GM18907 (cell line): ENCODE results near the gene ESYT1.

Experiments
- ATAC-seq: cut with Tn5 transposase; IDR thresholded peaks from one replicate; pipeline ENCODE4 v1.9.1; 2021; ENCODE audit warnings: mild to moderate bottlenecking, moderate library complexity; ENCODE audit not compliant: unreplicated experiment

Gene ESYT1

GRCh38 chr12:56127888-56128669, at the start of gene ESYT1:
Gene ESYT1, plus strand, starts transcription at chr12:56128267. Its CDS starts 53 bp downstream, at chr12:56128320.
- peak; percentile 88 for ATAC-seq

DNA sequence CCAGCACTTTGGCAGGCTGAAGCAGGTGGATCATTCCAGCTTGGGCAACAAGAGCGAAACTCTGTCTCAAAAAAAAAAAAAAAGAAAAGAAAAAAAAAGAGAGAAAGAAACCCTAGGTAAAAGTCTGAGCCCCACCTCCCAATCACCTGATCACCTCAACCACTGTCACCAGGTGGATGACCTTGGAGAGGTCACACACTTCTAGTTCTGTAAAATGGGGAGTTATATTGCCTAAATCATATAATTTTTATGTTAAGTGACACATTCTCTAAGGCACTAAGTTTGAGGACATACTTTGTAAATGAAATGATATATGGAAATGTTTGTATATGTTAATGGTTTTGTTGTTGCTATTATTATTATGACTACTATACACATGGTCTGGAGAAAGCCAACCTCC, 49.6 kb upstream of the ESYT1 start:
- ATAC-seq, result no peak

- peak; percentile 54 for ATAC-seq
Measured at GRCh38 chr12:56078931-56079722, 48.9 kb upstream of the ESYT1 start.

GRCh38 chr12:56079723-56080555, 48.1 kb upstream of the ESYT1 start, which contains the start of gene ERBB3:
Gene ERBB3, plus strand, starts transcription at chr12:56080165. Its CDS starts 136 bp downstream, at chr12:56080301.
- ATAC-seq, result no peak

- no peak for ATAC-seq
Measured at GRCh38 chr12:56080556-56081138, 47.4 kb upstream of the ESYT1 start.

GRCh38 chr12:56081393-56082347, 46.4 kb upstream of the ESYT1 start:
- no peak for ATAC-seq

GRCh38 chr12:56082382-56082781, 45.7 kb upstream of the ESYT1 start:
- ATAC-seq, result no peak

- ATAC-seq, result no peak
Measured at GRCh38 chr12:56082967-56083366, 45.1 kb upstream of the ESYT1 start.

DNA sequence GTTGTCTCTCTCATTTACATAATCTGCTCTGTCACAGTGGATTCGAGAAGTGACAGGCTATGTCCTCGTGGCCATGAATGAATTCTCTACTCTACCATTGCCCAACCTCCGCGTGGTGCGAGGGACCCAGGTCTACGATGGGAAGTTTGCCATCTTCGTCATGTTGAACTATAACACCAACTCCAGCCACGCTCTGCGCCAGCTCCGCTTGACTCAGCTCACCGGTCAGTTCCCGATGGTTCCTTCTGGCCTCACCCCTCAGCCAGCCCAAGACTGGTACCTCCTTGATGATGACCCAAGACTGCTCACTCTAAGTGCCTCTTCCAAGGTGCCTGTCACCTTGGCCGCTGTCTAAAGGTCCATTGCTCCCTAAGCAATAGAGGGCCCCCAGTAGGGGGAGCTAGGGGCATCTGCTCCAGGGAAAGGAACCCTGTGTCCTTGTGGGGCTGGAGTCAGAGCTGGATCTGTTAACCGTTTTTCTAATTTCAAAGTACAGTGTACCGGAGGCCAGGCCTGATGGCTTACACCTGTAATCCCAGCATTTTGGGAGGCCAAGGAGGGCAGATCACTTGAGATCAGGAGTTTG, 43.0 kb upstream of the ESYT1 start:
- ATAC-seq, result no peak

GRCh38 chr12:56086096-56086495, 42.0 kb upstream of the ESYT1 start:
- no peak for ATAC-seq

DNA sequence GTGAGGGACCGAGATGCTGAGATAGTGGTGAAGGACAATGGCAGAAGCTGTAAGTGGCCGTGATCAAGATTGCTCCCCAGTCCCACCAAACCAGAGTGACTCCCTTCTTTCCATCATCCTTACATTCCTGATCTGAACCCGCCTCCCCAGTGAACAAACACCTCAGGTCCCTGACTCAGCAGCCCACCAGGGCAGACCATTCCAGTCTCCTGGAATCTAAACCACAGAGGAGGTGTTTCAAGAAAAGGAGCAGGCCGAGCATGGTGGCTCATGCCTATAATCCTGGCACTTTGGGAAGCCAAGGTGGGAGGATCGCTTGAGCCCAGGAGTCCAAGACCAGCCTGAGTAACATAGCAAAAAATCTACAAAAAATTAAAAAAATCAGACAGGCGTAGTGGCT, 41.5 kb upstream of the ESYT1 start:
- ATAC-seq, result no peak

DNA sequence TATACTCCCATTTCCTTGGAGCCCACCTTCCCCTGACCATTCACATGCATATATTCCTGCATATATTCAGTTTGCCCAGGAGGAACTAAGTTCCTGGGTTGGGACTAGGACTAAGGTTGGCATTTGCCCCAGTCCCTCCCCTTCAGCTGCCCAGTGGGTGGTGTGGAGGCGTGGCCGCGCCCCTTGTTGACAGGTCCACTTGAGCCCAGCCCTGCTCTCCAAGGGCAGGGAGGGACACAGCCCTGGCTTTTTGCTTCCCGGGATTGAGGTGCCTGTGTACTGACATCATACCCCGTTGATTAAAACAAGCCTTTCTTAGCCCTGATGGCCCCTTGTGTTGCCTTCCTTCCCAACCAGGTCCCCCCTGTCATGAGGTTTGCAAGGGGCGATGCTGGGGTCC, 40.8 kb upstream of the ESYT1 start:
- no peak for ATAC-seq

- ATAC-seq, result no peak
Measured at GRCh38 chr12:56097738-56098137, 30.3 kb upstream of the ESYT1 start.

GRCh38 chr12:56098592-56098991, 29.5 kb upstream of the ESYT1 start:
- ATAC-seq, result no peak

DNA sequence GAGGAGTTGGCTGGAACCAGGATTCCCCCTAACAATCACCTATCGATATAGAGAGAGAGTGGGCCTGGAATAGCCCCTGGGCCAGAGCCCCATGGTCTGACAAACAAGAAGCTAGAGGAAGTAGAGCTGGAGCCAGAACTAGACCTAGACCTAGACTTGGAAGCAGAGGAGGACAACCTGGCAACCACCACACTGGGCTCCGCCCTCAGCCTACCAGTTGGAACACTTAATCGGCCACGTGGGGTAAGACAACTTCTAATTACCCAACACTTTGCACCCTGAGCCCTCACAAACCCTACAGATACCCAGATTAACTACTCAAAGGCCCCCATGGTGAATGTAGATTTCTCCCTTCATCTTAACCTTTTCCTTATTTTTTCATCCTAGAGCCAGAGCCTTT, 28.3 kb upstream of the ESYT1 start:
- ATAC-seq, result no peak

DNA sequence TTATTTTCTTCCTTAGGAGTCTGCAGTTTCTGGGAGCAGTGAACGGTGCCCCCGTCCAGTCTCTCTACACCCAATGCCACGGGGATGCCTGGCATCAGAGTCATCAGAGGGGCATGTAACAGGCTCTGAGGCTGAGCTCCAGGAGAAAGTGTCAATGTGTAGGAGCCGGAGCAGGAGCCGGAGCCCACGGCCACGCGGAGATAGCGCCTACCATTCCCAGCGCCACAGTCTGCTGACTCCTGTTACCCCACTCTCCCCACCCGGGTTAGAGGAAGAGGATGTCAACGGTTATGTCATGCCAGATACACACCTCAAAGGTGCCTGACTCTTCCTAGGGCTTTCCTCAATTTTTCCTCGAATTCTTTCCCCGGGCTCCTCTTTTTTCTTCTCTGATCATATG, 27.0 kb upstream of the ESYT1 start:
- ATAC-seq, result no peak

- no peak for ATAC-seq
Measured at GRCh38 chr12:56102683-56103065, 25.4 kb upstream of the ESYT1 start.

DNA sequence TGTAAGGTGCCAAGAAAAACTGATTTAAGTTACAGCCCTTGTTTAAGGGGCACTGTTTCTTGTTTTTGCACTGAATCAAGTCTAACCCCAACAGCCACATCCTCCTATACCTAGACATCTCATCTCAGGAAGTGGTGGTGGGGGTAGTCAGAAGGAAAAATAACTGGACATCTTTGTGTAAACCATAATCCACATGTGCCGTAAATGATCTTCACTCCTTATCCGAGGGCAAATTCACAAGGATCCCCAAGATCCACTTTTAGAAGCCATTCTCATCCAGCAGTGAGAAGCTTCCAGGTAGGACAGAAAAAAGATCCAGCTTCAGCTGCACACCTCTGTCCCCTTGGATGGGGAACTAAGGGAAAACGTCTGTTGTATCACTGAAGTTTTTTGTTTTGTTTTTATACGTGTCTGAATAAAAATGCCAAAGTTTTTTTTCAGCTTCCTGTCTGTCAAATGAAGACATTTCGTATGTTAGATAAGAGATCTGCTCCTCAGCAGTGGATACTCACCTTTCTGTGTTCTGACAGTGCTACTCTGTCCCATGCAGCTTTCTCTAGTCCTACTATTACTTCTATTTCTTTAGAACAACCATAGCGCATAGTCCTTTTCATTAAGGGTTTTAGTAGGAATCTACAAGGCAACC, 24.9 kb upstream of the ESYT1 start:
- no peak for ATAC-seq

DNA sequence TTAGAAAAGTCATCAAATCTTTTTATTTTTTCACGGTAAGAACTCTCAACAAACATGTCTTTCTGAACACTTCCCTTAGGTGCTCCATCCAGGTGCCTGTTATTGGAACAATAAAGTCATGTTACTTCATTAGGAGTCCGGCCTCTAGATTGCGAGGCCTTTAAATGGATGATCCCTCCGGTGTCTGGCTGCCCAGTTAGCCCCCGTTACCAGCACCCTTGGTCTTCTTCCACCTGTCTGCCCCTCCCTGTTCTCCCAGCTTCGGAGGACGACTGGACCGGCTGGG, 24.3 kb upstream of the ESYT1 start:
- no peak for ATAC-seq
